K562 (cell line): ENCODE measurements around the gene GPR179.

Source experiments
- ATF7 ChIP-seq: fragments of 450-650 bp; IDR thresholded peaks from 2 replicates; pipeline ENCODE4 v1.7.1; 2014; ENCODE audit warnings: mild to moderate bottlenecking, moderate library complexity
- POLR2A ChIP-seq: fragments of 450-650 bp; conservative IDR thresholded peaks from 2 replicates; pipeline ENCODE4 v1.6.1; 2016
- POU5F1 ChIP-seq: fragments of 150-350 bp; IDR thresholded peaks from 2 replicates; pipeline ENCODE4 v1.6.1; 2014; ENCODE audit warnings: borderline replicate concordance, low read length, low read depth, mild to moderate bottlenecking; ENCODE audit not compliant: partially characterized antibody
- SIX5 ChIP-seq, 2 experiments: IDR thresholded peaks; 2 replicates each; pipeline ENCODE4 v1.6.1; 2011; ENCODE audit warnings: low read length in 2 of 2, borderline replicate concordance in 1 of 2, low read depth in 1 of 2, mild to moderate bottlenecking in 1 of 2, moderate library complexity in 1 of 2; ENCODE audit not compliant: insufficient read depth in 1 of 2
- TEAD4 ChIP-seq, 2 experiments: sonication (generic) in 1 of 2; formaldehyde crosslinking in 1 of 2; IDR thresholded peaks; 2 replicates each; pipeline versions ENCODE4 v1.6.1 to v1.8.0; 2012 to 2022; ENCODE audit warnings: borderline replicate concordance in 1 of 2, inconsistent platforms in 1 of 2, low read length in 1 of 2, mild to moderate bottlenecking in 1 of 2, missing genetic modification reagents in 1 of 2
- TF ChIP-seq, protein P1 (sequence below): sonication (generic); formaldehyde crosslinking; IDR thresholded peaks from 2 replicates; pipeline ENCODE4 v1.8.0; 2023; ENCODE audit warnings: mild to moderate bottlenecking, missing genetic modification reagents
- TF ChIP-seq, protein P2 (sequence below), 3 experiments: IDR thresholded peaks in 2 of 3; conservative IDR thresholded peaks in 1 of 3; 2 replicates each; pipeline ENCODE4 v1.5.1; 2011 to 2012; ENCODE audit warnings: low read length in 3 of 3, mild to moderate bottlenecking in 3 of 3, control low read depth in 2 of 3, improper control_type of control experiment in 1 of 3, inconsistent platforms in 1 of 3, low read depth in 1 of 3, mixed read lengths in 1 of 3, moderate library complexity in 1 of 3; ENCODE audit not compliant: insufficient read depth in 2 of 3
- TF ChIP-seq, protein P3 (sequence below): fragments of 150-350 bp; IDR thresholded peaks from 2 replicates; pipeline ENCODE4 v1.6.1; 2014; ENCODE audit warnings: low read depth, mild to moderate bottlenecking, low read length, borderline replicate concordance
- TF ChIP-seq, protein P4 (sequence below), 2 experiments: fragments of 450-650 bp in 1 of 2; sonication (generic) in 1 of 2; formaldehyde crosslinking in 1 of 2; IDR thresholded peaks; 2 replicates each; pipeline versions ENCODE4 v1.7.1 to v1.9.0; 2016 to 2022; ENCODE audit warnings: inconsistent platforms in 1 of 2, mild to moderate bottlenecking in 1 of 2, missing genetic modification reagents in 1 of 2
- TF ChIP-seq, protein P5 (sequence below): IDR thresholded peaks from 3 replicates; pipeline ENCODE4 v1.6.1; 2011; ENCODE audit warnings: borderline replicate concordance, mild to moderate bottlenecking, moderate library complexity; ENCODE audit not compliant: insufficient read length; ENCODE audit errors: extremely low read depth

DNA sequence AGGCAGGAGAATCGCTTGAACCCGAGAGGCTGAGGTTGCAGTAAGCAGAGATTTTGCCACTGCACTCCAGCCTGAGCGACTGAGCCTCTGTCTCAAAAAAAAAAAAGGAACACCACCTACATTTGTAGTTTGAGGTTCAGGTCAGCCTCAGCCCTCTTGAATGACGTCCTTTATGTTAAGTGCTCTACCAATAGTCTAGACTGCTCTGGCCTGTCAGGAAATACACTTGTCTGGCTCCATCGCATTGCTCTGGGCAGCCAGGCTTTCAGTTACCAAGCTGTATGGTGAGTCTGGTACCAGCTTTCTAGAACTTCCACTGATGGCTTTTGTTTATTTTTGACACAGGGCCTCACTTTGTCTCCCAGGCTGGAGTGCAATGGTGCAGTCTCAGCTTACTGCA lies 19.3 kb upstream of the GPR179 start:
- TF ChIP-seq, protein P1, sequence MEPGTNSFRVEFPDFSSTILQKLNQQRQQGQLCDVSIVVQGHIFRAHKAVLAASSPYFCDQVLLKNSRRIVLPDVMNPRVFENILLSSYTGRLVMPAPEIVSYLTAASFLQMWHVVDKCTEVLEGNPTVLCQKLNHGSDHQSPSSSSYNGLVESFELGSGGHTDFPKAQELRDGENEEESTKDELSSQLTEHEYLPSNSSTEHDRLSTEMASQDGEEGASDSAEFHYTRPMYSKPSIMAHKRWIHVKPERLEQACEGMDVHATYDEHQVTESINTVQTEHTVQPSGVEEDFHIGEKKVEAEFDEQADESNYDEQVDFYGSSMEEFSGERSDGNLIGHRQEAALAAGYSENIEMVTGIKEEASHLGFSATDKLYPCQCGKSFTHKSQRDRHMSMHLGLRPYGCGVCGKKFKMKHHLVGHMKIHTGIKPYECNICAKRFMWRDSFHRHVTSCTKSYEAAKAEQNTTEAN = no peak
- TF ChIP-seq, protein P2, sequence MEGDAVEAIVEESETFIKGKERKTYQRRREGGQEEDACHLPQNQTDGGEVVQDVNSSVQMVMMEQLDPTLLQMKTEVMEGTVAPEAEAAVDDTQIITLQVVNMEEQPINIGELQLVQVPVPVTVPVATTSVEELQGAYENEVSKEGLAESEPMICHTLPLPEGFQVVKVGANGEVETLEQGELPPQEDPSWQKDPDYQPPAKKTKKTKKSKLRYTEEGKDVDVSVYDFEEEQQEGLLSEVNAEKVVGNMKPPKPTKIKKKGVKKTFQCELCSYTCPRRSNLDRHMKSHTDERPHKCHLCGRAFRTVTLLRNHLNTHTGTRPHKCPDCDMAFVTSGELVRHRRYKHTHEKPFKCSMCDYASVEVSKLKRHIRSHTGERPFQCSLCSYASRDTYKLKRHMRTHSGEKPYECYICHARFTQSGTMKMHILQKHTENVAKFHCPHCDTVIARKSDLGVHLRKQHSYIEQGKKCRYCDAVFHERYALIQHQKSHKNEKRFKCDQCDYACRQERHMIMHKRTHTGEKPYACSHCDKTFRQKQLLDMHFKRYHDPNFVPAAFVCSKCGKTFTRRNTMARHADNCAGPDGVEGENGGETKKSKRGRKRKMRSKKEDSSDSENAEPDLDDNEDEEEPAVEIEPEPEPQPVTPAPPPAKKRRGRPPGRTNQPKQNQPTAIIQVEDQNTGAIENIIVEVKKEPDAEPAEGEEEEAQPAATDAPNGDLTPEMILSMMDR (IDR thresholded peaks at IDR 0.05 in 2 of 3, conservative IDR thresholded peaks at IDR 0.05 in 1 of 3; ENCODE audit: insufficient read depth in 2 of 3, low read depth in 1 of 3, low read length in 3 of 3) = no peak
- TF ChIP-seq SIX5 (IDR thresholded peaks at IDR 0.05; ENCODE audit: borderline replicate concordance in 1 of 2, insufficient read depth in 1 of 2, low read depth in 1 of 2, low read length in 2 of 2) (no peak), ATF7 (no peak), TEAD4 (IDR thresholded peaks at IDR 0.05; ENCODE audit: low read length) (no peak), TEAD4 (CRISPR knock-in tag; IDR thresholded peaks at IDR 0.05; ENCODE audit: borderline replicate concordance) (no peak), POLR2A (no peak), POU5F1 (no peak)
- TF ChIP-seq, protein P3, sequence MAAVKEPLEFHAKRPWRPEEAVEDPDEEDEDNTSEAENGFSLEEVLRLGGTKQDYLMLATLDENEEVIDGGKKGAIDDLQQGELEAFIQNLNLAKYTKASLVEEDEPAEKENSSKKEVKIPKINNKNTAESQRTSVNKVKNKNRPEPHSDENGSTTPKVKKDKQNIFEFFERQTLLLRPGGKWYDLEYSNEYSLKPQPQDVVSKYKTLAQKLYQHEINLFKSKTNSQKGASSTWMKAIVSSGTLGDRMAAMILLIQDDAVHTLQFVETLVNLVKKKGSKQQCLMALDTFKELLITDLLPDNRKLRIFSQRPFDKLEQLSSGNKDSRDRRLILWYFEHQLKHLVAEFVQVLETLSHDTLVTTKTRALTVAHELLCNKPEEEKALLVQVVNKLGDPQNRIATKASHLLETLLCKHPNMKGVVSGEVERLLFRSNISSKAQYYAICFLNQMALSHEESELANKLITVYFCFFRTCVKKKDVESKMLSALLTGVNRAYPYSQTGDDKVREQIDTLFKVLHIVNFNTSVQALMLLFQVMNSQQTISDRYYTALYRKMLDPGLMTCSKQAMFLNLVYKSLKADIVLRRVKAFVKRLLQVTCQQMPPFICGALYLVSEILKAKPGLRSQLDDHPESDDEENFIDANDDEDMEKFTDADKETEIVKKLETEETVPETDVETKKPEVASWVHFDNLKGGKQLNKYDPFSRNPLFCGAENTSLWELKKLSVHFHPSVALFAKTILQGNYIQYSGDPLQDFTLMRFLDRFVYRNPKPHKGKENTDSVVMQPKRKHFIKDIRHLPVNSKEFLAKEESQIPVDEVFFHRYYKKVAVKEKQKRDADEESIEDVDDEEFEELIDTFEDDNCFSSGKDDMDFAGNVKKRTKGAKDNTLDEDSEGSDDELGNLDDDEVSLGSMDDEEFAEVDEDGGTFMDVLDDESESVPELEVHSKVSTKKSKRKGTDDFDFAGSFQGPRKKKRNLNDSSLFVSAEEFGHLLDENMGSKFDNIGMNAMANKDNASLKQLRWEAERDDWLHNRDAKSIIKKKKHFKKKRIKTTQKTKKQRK = no peak
- TF ChIP-seq, protein P4, sequence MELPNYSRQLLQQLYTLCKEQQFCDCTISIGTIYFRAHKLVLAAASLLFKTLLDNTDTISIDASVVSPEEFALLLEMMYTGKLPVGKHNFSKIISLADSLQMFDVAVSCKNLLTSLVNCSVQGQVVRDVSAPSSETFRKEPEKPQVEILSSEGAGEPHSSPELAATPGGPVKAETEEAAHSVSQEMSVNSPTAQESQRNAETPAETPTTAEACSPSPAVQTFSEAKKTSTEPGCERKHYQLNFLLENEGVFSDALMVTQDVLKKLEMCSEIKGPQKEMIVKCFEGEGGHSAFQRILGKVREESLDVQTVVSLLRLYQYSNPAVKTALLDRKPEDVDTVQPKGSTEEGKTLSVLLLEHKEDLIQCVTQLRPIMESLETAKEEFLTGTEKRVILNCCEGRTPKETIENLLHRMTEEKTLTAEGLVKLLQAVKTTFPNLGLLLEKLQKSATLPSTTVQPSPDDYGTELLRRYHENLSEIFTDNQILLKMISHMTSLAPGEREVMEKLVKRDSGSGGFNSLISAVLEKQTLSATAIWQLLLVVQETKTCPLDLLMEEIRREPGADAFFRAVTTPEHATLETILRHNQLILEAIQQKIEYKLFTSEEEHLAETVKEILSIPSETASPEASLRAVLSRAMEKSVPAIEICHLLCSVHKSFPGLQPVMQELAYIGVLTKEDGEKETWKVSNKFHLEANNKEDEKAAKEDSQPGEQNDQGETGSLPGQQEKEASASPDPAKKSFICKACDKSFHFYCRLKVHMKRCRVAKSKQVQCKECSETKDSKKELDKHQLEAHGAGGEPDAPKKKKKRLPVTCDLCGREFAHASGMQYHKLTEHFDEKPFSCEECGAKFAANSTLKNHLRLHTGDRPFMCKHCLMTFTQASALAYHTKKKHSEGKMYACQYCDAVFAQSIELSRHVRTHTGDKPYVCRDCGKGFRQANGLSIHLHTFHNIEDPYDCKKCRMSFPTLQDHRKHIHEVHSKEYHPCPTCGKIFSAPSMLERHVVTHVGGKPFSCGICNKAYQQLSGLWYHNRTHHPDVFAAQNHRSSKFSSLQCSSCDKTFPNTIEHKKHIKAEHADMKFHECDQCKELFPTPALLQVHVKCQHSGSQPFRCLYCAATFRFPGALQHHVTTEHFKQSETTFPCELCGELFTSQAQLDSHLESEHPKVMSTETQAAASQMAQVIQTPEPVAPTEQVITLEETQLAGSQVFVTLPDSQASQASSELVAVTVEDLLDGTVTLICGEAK (IDR thresholded peaks at IDR 0.05) = no peak
- TF ChIP-seq, protein P4 (CRISPR knock-in tag; IDR thresholded peaks at IDR 0.05) = no peak
- TF ChIP-seq, protein P5, sequence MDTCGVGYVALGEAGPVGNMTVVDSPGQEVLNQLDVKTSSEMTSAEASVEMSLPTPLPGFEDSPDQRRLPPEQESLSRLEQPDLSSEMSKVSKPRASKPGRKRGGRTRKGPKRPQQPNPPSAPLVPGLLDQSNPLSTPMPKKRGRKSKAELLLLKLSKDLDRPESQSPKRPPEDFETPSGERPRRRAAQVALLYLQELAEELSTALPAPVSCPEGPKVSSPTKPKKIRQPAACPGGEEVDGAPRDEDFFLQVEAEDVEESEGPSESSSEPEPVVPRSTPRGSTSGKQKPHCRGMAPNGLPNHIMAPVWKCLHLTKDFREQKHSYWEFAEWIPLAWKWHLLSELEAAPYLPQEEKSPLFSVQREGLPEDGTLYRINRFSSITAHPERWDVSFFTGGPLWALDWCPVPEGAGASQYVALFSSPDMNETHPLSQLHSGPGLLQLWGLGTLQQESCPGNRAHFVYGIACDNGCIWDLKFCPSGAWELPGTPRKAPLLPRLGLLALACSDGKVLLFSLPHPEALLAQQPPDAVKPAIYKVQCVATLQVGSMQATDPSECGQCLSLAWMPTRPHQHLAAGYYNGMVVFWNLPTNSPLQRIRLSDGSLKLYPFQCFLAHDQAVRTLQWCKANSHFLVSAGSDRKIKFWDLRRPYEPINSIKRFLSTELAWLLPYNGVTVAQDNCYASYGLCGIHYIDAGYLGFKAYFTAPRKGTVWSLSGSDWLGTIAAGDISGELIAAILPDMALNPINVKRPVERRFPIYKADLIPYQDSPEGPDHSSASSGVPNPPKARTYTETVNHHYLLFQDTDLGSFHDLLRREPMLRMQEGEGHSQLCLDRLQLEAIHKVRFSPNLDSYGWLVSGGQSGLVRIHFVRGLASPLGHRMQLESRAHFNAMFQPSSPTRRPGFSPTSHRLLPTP = no peak
